Liver (tissue), 9 donors: ENCODE measurements around the gene RSRC1. TPM values are rescaled to one million over a fixed set of nuclear protein-coding genes. Genes with fewer than 3 reads are reported as not detected.

Source experiments
- DNase-seq: peaks from one replicate; pipeline ENCODE4 v3.0.0-alpha.2; 2017; ENCODE audit warnings: low spot score
- H3K27ac ChIP-seq, 2 donors: one replicate each; pipeline ENCODE4 v1.7.0; 2013; ENCODE audit warnings: inconsistent platforms in 2 of 2, low read length in 2 of 2, control low read depth in 1 of 2, low read depth in 1 of 2, mild to moderate bottlenecking in 1 of 2
- H3K27me3 ChIP-seq, 4 donors: one replicate each; pipeline versions ENCODE4 v1.6.1 to v1.7.0; 2013; ENCODE audit warnings: low read length in 3 of 4, inconsistent platforms in 1 of 4, mild to moderate bottlenecking in 1 of 4, moderate library complexity in 1 of 4; ENCODE audit not compliant: control insufficient read depth in 4 of 4, insufficient read depth in 4 of 4
- H3K36me3 ChIP-seq, 4 donors: one replicate each; pipeline versions ENCODE4 v1.6.1 to v1.7.0; 2013; ENCODE audit warnings: low read length in 3 of 4, mild to moderate bottlenecking in 3 of 4, low read depth in 1 of 4, moderate library complexity in 1 of 4; ENCODE audit not compliant: control insufficient read depth in 4 of 4, insufficient read depth in 3 of 4
- H3K4me1 ChIP-seq, 4 donors: one replicate each; pipeline versions ENCODE4 v1.6.1 to v1.7.0; 2013; ENCODE audit warnings: low read length in 3 of 4, mild to moderate bottlenecking in 3 of 4, moderate library complexity in 1 of 4; ENCODE audit not compliant: control insufficient read depth in 4 of 4, insufficient read depth in 4 of 4
- H3K4me3 ChIP-seq, 3 donors: one replicate each; pipeline versions ENCODE4 v1.6.1 to v1.7.0; 2013; ENCODE audit warnings: low read length in 3 of 3, control low read depth in 1 of 3, low read depth in 1 of 3, mild to moderate bottlenecking in 1 of 3
- H3K9ac ChIP-seq, 2 donors: one replicate each; pipeline ENCODE4 v1.7.0; 2013; ENCODE audit warnings: low read length in 2 of 2, mild to moderate bottlenecking in 2 of 2, moderate library complexity in 2 of 2, control low read depth in 1 of 2, low read depth in 1 of 2
- H3K9me3 ChIP-seq, 4 donors: one replicate each; pipeline versions ENCODE4 v1.6.1 to v1.7.0; 2013; ENCODE audit warnings: low read length in 3 of 4; ENCODE audit not compliant: control insufficient read depth in 4 of 4
- ATF3 ChIP-seq: IDR thresholded peaks from 2 replicates; pipeline ENCODE4 v1.6.1; 2016; ENCODE audit warnings: antibody characterized with exemption
- CTCF ChIP-seq: fragments of 150-350 bp; IDR thresholded peaks from 2 replicates; pipeline ENCODE4 v1.5.1; 2017; ENCODE audit warnings: improper control_type of control experiment, low read depth, low read length; ENCODE audit not compliant: missing input control
- EGR1 ChIP-seq, 2 donors: IDR thresholded peaks; 2 replicates each; pipeline ENCODE4 v1.6.1; 2016 to 2018; ENCODE audit warnings: antibody characterized with exemption in 2 of 2, low read depth in 2 of 2
- FOXA1 ChIP-seq: IDR thresholded peaks from 2 replicates; pipeline ENCODE4 v1.6.1; 2016; ENCODE audit warnings: antibody characterized with exemption
- FOXA2 ChIP-seq: IDR thresholded peaks from 2 replicates; pipeline ENCODE4 v1.6.1; 2016; ENCODE audit warnings: antibody characterized with exemption
- HNF4A ChIP-seq, 2 donors: conservative IDR thresholded peaks; 2 replicates each; pipeline ENCODE4 v1.6.1; 2016; ENCODE audit warnings: antibody characterized with exemption in 2 of 2, mild to moderate bottlenecking in 2 of 2
- HNF4G ChIP-seq: IDR thresholded peaks from 2 replicates; pipeline ENCODE4 v1.6.1; 2016; ENCODE audit warnings: antibody characterized with exemption
- JUND ChIP-seq, 2 donors: IDR thresholded peaks; 2 replicates each; pipeline ENCODE4 v1.6.1; 2016; ENCODE audit warnings: antibody characterized with exemption in 2 of 2
- NR2F2 ChIP-seq: IDR thresholded peaks from 2 replicates; pipeline ENCODE4 v1.6.1; 2016; ENCODE audit warnings: antibody characterized with exemption
- RAD21 ChIP-seq, 2 donors: IDR thresholded peaks; 2 replicates each; pipeline ENCODE4 v1.6.1; 2016; ENCODE audit warnings: antibody characterized with exemption in 2 of 2, mild to moderate bottlenecking in 2 of 2
- RXRA ChIP-seq, 2 donors: IDR thresholded peaks; 2 replicates each; pipeline ENCODE4 v1.6.1; 2017 to 2018; ENCODE audit warnings: antibody characterized with exemption in 2 of 2, mild to moderate bottlenecking in 1 of 2
- SP1 ChIP-seq: IDR thresholded peaks from 2 replicates; pipeline ENCODE4 v1.6.1; 2018; ENCODE audit warnings: antibody characterized with exemption, mild to moderate bottlenecking
- TAF1 ChIP-seq: conservative IDR thresholded peaks from 2 replicates; pipeline ENCODE4 v1.6.1; 2016; ENCODE audit warnings: antibody characterized with exemption, mild to moderate bottlenecking
- YY1 ChIP-seq: IDR thresholded peaks from 2 replicates; pipeline ENCODE4 v1.6.1; 2016; ENCODE audit warnings: antibody characterized with exemption, mild to moderate bottlenecking
- ZBTB33 ChIP-seq: IDR thresholded peaks from 2 replicates; pipeline ENCODE4 v1.6.1; 2016; ENCODE audit warnings: antibody characterized with exemption
- WGBS: extraction: QIAGEN DNeasy Blood & Tissue Kit; methylation state at CpG from one replicate; pipeline ENCODE4 v1.1.7; 2013; 5-methylcytosine and 5-hydroxymethylcytosine counted together
- polyA plus RNA-seq, 2 donors: library from polyadenylated mRNA; stranded (reverse) in 1 of 2; unstranded in 1 of 2; fragments of 200-250 nt in 1 of 2; fragments of >200 nt in 1 of 2; fragmentation: Nextera tagmentation in 1 of 2; extraction: Ambion mirVana in 1 of 2; gene quantifications; one replicate each; pipeline versions ENCODE4 v1.2.1 to v1.2.3, GENCODE V29; 2013 to 2015
- total RNA-seq, 2 donors: library from RNA; depleted of rRNA; stranded (reverse); fragments of >200 nt; gene quantifications; one replicate each; pipeline ENCODE4 v1.2.3, GENCODE V29; 2014
- TF ChIP-seq, protein P1 (sequence below): IDR thresholded peaks from 2 replicates; pipeline ENCODE4 v1.6.1; 2016; ENCODE audit warnings: antibody characterized with exemption
- TF ChIP-seq, protein P2 (sequence below): IDR thresholded peaks from 2 replicates; pipeline ENCODE4 v1.6.1; 2016; ENCODE audit warnings: antibody characterized with exemption, mild to moderate bottlenecking
- donor health status: healthy.
- donor health status: healthy.
- donor health status: healthy.
- donor health status: healthy.
- donor health status: healthy.

Gene RSRC1
- total and polyA plus RNA-seq, 4 donors, result 7.2 to 30.3 (median 20.7) TPM

DNA sequence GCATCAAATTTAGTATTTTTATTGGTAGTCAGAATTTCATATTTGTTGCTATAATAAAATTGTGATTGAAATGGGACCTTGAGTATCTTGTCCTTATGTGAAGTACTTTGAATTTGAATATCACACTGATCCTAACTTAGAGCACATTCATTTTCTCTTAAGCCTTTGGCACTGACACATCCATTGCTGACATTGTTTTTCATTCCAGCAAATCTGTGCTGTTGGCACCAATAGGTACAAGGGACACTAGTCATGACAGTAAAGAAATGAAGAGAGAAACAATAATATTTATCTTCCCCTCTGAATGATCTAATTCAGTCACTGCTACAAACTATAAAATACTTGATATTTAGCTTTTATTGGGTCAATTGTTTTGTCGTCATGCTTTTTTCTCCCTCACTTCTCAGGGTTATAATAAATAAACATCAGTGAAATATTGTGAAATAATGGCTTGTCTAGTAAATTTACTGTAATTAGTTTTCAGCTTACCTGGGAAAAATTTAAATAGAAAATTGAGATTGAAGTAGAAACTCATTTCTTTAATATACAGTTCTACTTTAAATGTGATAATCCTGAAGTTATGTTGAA lies 294.3 kb downstream of the RSRC1 start:
- TF ChIP-seq HNF4A (conservative IDR thresholded peaks at IDR 0.05) (no peak), ZBTB33 (no peak), YY1 (no peak), ATF3 (no peak), HNF4G (no peak)
- TF ChIP-seq, protein P1, sequence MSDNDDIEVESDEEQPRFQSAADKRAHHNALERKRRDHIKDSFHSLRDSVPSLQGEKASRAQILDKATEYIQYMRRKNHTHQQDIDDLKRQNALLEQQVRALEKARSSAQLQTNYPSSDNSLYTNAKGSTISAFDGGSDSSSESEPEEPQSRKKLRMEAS, result no peak
- H3K27me3 ChIP-seq, result no peaks in the 10 kb centered on the region
- no peak overlapping the region for H3K4me3 ChIP-seq
- 92% methylated on average over 1 of the region's 1 CpG for whole genome bisulfite sequencing
- DNase-seq, result no peak
- no peaks in the 10 kb centered on the region for H3K9me3 ChIP-seq
- no peaks in the 10 kb centered on the region for H3K36me3 ChIP-seq
- H3K27ac ChIP-seq, result no peak overlapping the region
- no peaks in the 10 kb centered on the region for H3K4me1 ChIP-seq
- H3K9ac ChIP-seq, result no peak overlapping the region

DNA sequence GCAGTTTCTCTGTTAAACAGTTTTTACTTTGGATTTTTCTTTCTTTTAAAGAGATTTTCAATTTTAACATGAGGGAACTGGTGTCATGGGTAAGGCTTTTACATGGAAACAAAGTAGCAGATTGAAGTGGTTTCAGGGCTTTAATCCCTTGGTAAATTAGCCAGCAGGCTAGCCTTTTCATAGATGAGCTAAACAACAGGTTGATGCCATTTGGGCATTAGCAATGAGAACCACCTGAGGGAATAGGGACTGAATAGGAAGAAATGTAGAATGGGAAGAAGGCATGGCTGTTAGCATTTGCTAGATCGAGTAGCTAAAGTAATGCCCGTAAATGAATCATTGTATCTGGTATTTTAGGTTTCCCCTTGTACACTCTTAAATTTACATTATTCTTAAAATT lies 295.6 kb downstream of the RSRC1 start:
- Histone ChIP-seq H3K9ac (no peak overlapping the region), H3K4me1 (no peaks in the 10 kb centered on the region), H3K9me3 (no peaks in the 10 kb centered on the region), H3K4me3 (no peak overlapping the region), H3K27ac (no peak overlapping the region), H3K27me3 (no peaks in the 10 kb centered on the region), H3K36me3 (no peaks in the 10 kb centered on the region)
- TF ChIP-seq SP1, result no peak
- no peak for TF ChIP-seq RXRA (IDR thresholded peaks at IDR 0.05)
- TF ChIP-seq HNF4G, result no peak
- TF ChIP-seq NR2F2, result no peak
- no peak for TF ChIP-seq JUND (IDR thresholded peaks at IDR 0.05)
- no peak for DNase-seq
- 97% methylated on average over 2 of the region's 2 CpGs for WGBS

DNA sequence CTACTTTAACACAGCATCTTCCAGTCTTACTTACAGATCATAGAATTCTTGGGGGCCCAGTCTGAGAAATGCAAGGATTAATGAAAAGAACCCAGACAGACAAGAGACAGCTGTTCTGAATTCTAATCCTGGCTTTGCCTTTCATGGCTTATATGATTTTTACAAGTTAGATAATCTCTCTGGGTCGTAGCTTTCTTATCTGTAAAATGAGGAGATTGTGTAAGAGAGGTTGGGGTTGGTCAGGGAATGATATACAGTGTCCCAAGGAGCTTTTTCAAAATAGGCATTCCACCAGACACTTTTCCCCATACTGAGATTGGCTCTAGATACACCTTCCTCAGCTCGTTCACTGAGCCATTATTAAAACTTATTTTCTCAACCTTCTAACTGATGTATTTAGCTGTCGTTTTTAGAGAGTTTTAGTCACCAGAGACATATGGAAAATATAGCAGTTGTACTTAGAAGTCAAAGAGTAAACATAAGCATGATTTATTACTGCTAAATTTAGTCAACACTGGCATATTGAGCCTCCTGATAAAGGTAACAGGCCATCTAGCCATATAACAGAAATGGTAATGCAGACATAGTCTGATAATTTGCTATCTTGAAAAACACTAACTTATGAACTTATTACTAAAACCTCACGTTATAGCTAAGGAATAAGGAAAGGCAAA lies 298.1 kb downstream of the RSRC1 start:
- H3K4me3 ChIP-seq, result no peak overlapping the region
- no peak overlapping the region for H3K9ac ChIP-seq
- no peaks in the 10 kb centered on the region for H3K36me3 ChIP-seq
- DNase-seq, result no peak
- WGBS, result 78% methylated on average over 4 of the region's 4 CpGs
- no peaks in the 10 kb centered on the region for H3K9me3 ChIP-seq
- H3K4me1 ChIP-seq, result no peaks in the 10 kb centered on the region
- H3K27me3 ChIP-seq, result no peaks in the 10 kb centered on the region
- H3K27ac ChIP-seq, result no peak overlapping the region
- TF ChIP-seq HNF4G, result no peak
- no peak for TF ChIP-seq RXRA (IDR thresholded peaks at IDR 0.05)
- TF ChIP-seq, protein P2, sequence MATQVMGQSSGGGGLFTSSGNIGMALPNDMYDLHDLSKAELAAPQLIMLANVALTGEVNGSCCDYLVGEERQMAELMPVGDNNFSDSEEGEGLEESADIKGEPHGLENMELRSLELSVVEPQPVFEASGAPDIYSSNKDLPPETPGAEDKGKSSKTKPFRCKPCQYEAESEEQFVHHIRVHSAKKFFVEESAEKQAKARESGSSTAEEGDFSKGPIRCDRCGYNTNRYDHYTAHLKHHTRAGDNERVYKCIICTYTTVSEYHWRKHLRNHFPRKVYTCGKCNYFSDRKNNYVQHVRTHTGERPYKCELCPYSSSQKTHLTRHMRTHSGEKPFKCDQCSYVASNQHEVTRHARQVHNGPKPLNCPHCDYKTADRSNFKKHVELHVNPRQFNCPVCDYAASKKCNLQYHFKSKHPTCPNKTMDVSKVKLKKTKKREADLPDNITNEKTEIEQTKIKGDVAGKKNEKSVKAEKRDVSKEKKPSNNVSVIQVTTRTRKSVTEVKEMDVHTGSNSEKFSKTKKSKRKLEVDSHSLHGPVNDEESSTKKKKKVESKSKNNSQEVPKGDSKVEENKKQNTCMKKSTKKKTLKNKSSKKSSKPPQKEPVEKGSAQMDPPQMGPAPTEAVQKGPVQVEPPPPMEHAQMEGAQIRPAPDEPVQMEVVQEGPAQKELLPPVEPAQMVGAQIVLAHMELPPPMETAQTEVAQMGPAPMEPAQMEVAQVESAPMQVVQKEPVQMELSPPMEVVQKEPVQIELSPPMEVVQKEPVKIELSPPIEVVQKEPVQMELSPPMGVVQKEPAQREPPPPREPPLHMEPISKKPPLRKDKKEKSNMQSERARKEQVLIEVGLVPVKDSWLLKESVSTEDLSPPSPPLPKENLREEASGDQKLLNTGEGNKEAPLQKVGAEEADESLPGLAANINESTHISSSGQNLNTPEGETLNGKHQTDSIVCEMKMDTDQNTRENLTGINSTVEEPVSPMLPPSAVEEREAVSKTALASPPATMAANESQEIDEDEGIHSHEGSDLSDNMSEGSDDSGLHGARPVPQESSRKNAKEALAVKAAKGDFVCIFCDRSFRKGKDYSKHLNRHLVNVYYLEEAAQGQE, result no peak
- no peak for TF ChIP-seq ZBTB33
- no peak for TF ChIP-seq FOXA1
- TF ChIP-seq ATF3, result no peak
- no peak for TF ChIP-seq FOXA2
- no peak for TF ChIP-seq EGR1 (IDR thresholded peaks at IDR 0.05; ENCODE audit: low read depth in 2 of 2)
- no peak for TF ChIP-seq YY1
- TF ChIP-seq TAF1, result no peak
- no peak for TF ChIP-seq SP1
- no peak for TF ChIP-seq HNF4A (conservative IDR thresholded peaks at IDR 0.05)
- TF ChIP-seq CTCF, result no peak
- no peak for TF ChIP-seq RAD21 (IDR thresholded peaks at IDR 0.05)
